Brain microvascular endothelial cell (primary cell): ENCODE results near the gene KCNK5.

ENCODE experiments used
- DNase-seq: peaks from one replicate; pipeline ENCODE4 v3.0.0-alpha.2; 2020
- H3K27ac ChIP-seq: fragments of 250-450 bp; sonication (Bioruptor Pico); 2 replicates; pipeline ENCODE4 v1.5.1; 2020; ENCODE audit warnings: mild to moderate bottlenecking, moderate library complexity
- H3K27me3 ChIP-seq: fragments of 250-450 bp; sonication (Bioruptor Pico); replicated peaks from 2 replicates; pipeline ENCODE4 v1.5.1; 2020; ENCODE audit warnings: mild to moderate bottlenecking
- H3K36me3 ChIP-seq: fragments of 250-450 bp; sonication (Bioruptor Pico); replicated peaks from 2 replicates; pipeline ENCODE4 v1.5.1; 2020; ENCODE audit warnings: mild to moderate bottlenecking
- H3K4me3 ChIP-seq: 2 replicates; pipeline ENCODE4 v1.5.1; 2011; ENCODE audit warnings: low read depth, mild to moderate bottlenecking, control low read depth, low read length, moderate library complexity
- in situ Hi-C: cut with HindIII; loops from 2 replicates; pipeline ENCODE4 v1.10.0; 2017; ENCODE audit warnings: low sequenced_read_pairs, low pct_ligation_motif_present
- TF ChIP-seq, protein P1 (sequence below): IDR thresholded peaks from 2 replicates; pipeline ENCODE4 v1.5.1; 2011; ENCODE audit warnings: low read depth, mild to moderate bottlenecking, moderate library complexity, low read length, control low read depth, inconsistent platforms; ENCODE audit errors: missing control alignments

The KCNK5 gene

DNA sequence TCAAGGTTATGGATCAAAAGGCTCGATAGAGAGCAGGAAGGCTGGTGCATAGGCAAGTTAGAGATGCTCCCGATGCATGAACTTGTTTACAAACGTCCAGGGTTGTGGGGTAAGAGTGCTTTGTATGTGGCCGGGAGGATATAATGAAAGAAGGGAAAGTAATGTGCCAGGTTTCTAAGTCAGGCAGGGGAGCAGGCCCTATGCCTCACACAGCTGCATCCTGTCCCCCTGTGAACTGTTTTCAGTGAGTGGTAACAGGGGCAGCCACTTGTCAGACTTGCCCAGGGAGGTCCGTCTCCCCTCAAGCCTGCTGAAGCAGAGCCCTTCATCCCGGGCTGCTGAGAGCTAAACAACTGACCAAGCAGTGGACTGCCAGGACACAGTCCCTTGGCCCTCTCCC is 19.4 kb downstream of the KCNK5 start:
- DNase-seq: no peak
- Histone ChIP-seq H3K4me3 (no peak overlapping the region), H3K27ac (no peak overlapping the region), H3K27me3 (no peaks in the 10 kb centered on the region), H3K36me3 (no peaks in the 10 kb centered on the region)
- TF ChIP-seq, protein P1, sequence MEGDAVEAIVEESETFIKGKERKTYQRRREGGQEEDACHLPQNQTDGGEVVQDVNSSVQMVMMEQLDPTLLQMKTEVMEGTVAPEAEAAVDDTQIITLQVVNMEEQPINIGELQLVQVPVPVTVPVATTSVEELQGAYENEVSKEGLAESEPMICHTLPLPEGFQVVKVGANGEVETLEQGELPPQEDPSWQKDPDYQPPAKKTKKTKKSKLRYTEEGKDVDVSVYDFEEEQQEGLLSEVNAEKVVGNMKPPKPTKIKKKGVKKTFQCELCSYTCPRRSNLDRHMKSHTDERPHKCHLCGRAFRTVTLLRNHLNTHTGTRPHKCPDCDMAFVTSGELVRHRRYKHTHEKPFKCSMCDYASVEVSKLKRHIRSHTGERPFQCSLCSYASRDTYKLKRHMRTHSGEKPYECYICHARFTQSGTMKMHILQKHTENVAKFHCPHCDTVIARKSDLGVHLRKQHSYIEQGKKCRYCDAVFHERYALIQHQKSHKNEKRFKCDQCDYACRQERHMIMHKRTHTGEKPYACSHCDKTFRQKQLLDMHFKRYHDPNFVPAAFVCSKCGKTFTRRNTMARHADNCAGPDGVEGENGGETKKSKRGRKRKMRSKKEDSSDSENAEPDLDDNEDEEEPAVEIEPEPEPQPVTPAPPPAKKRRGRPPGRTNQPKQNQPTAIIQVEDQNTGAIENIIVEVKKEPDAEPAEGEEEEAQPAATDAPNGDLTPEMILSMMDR: no peak
- in situ Hi-C loops: no loop called here

DNA sequence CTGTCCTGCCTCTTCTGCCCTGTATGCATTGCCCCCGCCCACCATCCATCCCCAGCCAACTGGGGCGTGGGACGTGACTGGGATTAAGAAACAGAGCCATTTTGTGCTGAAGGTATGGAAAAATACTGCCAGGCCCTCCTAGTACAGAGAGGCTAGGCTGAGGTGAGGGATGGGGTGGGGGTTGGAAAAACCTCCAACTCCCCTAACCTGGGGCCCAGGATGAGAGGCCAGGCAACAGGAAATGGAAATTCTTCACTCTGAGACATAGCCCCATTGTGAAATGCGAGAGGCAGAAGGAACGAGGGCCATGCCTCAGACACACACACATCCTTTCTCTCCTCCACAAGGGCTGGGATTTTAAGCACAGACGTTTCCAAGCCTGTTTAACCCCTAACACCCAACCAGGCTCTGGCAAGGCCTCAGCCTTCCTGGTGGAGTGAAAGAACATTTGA is 19.9 kb downstream of the KCNK5 start:
- Histone ChIP-seq H3K27me3 (no peaks in the 10 kb centered on the region), H3K4me3 (no peak overlapping the region), H3K36me3 (no peaks in the 10 kb centered on the region), H3K27ac (no peak overlapping the region)
- DNase-seq: no peak
- in situ Hi-C loops: no loop called here
- TF ChIP-seq, protein P1: no peak

DNA sequence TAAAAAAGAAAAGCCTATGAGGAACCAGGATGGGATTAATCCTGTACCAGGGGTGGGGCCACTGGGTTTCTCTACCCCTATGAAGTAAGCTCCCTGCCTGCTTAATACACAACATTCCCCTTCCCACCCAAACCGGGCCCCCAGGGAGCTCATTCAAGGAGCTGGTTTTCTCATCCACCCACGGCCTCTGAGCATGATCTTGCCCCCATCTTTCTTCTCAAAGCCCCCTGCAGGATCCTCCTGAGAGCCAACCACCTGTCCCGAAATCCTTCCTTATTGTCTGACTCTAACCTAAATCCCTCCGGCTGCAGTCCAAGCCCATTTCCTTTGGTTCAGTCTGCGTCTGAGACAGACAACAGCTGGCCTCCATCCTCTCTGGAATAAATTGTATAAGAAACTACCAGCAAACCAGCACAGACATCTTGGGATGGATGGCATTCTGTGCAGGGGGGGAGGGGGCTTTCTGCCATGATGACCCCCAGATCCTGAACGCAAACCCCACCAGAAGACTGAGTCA is 21.0 kb downstream of the KCNK5 start:
- Histone ChIP-seq H3K4me3 (no peak overlapping the region), H3K27ac (no peak overlapping the region), H3K36me3 (no peaks in the 10 kb centered on the region), H3K27me3 (no peaks in the 10 kb centered on the region)
- in situ Hi-C loops: no loop called here
- no peak for DNase-seq
- TF ChIP-seq, protein P1: no peak

DNA sequence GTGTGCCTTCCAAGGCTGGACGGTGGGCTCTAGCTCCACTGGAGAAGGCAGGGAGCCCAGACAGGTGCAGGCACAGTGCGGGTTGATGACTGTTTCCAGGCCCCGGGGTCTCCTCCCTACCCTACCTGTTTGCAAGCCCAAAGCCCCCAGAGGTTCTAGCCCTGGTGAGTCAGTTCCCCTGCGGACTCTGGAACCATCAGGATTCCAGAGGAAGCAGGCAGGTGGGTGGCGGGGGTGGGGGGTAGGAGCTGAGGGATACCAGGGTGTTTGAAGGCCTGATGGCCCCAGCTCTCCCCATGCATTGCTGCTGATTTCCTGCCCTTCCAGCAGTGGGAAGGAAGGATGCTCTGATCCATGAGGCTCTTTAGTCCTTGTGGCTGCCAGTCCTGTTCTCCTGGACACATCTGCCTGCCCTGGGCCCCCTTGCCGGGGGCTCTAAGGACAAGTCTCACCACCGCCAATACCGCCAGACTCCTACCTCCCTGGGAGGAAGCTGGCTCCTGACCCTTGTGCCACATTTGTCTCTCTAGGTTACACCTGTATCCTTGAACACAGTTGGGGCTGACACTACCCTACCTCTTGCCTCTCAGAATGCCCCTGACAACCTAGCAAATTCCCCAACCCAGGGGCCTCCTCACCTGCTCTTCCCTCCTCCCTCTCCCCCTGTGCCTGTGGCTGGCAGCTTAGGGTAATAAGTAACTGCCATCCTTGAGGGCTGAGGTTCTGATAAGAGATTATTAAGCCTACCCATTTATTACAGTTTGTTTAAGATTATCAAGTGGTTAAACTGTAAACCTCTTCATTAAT is 21.7 kb downstream of the KCNK5 start:
- DNase-seq: no peak
- no peak overlapping the region for H3K27ac ChIP-seq
- TF ChIP-seq, protein P1: no peak
- H3K27me3 ChIP-seq: no peaks in the 10 kb centered on the region
- H3K4me3 ChIP-seq: no peak overlapping the region
- in situ Hi-C loops: no loop called here
- no peaks in the 10 kb centered on the region for H3K36me3 ChIP-seq

DNA sequence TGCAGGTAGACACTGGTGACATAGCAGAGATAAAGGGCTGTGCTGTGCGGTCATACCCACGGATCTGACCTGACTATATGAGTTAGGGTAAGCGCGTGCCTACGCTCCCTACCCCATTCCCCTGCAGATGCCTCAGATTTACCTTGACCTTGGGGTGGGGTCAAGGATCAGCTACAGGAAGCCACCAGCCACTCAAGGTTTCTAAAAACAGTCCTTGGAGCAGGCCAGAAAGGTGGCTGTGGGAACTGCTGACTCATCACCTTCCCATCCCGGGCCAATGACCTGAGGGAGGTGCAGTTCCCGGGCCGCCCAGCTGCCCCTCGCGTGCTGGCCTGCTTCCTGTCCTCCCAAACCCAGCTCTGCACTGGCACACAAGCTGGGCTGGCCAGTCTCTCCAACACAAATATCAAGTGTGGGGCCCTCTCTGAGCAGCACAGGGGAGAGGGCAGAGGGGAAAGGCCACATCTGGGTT is 23.0 kb downstream of the KCNK5 start:
- Histone ChIP-seq H3K27me3 (no peaks in the 10 kb centered on the region), H3K27ac (no peak overlapping the region), H3K4me3 (no peak overlapping the region), H3K36me3 (no peaks in the 10 kb centered on the region)
- in situ Hi-C loops: no loop called here
- DNase-seq: no peak
- TF ChIP-seq, protein P1: no peak
